GM10266 (cell line): ENCODE measurements around the gene RBP4.

ENCODE experiments used
- DNase-seq: peaks from one replicate; pipeline ENCODE4 v3.0.0; 2012; ENCODE audit errors: extremely low spot score
- TF ChIP-seq, protein P1 (sequence below): IDR thresholded peaks from 2 replicates; pipeline ENCODE4 v1.5.1; 2012; ENCODE audit warnings: mild to moderate bottlenecking, low read depth; ENCODE audit not compliant: control insufficient read depth, insufficient read depth; ENCODE audit errors: missing control alignments

Gene RBP4

DNA sequence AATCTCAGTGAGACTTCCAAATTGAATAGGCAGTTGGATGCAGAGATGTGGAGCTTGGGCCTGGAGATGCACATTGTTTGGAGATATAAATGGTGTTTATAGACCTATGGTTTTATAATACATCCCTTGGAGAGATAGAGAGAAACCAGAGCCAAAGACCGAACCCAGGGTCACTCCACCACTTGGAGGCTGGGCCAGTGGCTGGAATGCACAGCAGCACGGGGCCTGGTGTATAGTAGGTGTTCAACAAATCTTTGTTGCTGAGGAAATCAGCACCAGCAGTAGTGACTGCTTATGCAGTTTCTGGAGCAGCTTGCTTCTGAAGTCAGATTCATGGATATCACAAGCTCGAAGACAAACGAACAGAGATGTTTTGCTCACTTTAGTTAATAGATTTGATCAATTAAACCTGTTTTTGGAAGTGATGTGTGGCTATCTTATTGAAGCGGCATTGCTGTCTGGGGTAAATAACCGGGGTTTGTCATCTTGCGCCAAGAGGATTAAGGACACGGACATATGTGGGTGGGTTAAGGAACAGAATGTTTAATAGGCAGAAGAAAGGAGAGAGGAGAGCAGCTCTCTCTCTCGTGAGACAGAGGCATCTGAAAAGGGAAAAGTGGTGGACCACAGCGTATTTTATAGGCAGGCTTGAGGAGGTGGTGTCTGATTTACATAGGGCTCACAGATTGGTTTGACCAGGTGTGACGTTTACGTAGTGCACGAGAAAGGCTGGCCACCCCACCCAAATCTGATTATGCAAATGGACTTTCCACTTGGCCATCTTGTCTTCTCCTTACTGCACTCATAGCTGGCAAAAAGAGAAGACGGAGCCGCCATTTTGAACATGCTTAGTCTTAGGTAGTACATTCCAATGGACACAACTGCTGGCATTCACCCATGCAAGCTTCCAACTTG is 11.1 kb downstream of the RBP4 start:
- TF ChIP-seq, protein P1, sequence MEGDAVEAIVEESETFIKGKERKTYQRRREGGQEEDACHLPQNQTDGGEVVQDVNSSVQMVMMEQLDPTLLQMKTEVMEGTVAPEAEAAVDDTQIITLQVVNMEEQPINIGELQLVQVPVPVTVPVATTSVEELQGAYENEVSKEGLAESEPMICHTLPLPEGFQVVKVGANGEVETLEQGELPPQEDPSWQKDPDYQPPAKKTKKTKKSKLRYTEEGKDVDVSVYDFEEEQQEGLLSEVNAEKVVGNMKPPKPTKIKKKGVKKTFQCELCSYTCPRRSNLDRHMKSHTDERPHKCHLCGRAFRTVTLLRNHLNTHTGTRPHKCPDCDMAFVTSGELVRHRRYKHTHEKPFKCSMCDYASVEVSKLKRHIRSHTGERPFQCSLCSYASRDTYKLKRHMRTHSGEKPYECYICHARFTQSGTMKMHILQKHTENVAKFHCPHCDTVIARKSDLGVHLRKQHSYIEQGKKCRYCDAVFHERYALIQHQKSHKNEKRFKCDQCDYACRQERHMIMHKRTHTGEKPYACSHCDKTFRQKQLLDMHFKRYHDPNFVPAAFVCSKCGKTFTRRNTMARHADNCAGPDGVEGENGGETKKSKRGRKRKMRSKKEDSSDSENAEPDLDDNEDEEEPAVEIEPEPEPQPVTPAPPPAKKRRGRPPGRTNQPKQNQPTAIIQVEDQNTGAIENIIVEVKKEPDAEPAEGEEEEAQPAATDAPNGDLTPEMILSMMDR = no peak
- DNase-seq = no peak

DNA sequence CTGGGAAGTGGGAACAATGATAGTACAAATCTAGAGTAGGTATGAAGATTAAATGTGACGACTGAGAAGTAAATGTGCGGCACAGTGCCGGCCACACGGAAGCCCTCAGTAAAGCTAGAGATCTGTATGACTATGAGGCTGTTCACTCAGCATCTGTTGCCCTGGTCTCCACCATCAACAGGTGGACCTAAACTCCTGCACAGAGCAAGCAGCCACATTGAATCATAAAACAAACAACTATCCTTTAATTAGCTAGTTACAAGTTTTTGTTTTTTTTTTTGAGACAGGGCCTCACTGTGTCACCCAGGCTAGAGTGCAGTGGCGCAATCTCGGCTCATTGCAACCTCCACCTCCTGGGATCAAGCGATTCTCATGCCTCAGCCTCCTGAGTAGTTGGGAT is 16.6 kb downstream of the RBP4 start:
- no peak for DNase-seq
- TF ChIP-seq, protein P1 = no peak

DNA sequence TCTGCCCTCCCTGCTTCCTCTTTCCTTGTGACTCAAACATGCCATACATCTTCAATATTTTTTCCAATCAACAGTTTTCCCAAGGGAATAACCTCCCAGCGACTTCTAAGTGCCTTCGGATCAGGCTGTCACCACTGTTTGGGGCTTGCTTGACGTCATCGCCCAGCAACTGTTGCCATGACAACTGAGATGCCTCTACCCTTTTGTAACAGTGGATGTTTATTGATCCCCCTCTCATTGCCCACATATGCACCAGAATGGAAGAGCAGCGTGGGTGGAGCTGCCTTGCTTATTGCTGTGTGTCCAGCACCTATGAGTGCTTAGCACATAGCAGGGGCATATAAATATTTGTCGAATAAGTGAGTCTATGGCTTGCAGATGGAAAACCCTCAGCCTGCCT is 20.2 kb downstream of the RBP4 start:
- TF ChIP-seq, protein P1 = no peak
- DNase-seq = no peak

DNA sequence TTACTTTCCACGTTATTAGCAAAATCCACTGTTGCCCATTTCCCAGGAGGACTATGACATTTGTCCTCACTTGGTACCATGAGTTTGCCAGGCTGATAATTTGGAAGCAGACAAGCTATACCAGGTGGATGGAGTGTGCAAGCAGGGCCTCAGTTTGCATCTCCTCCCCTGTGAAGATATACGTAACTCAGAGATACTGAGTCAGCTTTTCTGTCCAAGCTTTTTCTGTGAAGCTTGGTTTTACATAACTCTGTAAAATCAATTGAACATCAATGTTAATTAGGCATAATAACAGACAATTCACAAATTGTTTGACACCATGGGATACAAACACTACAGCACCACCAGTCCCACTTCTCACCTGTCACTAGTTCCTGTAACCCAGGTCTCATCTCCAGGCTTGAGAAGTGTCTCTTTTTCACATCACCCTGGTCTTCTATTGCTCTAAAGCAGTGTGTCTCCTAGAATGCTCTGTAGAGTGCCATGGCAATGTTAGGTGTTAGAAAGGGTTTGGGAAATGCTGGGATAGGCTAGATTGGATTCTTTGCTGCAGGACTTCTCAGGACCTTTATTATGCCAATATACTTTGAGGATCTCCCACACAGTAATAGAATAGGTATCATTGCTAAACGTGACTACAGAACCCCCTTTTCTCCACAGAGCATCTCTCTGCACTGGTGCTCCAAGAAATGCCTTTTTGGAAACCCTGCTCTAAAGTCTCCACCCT is 20.9 kb downstream of the RBP4 start:
- DNase-seq = no peak
- TF ChIP-seq, protein P1 = no peak

DNA sequence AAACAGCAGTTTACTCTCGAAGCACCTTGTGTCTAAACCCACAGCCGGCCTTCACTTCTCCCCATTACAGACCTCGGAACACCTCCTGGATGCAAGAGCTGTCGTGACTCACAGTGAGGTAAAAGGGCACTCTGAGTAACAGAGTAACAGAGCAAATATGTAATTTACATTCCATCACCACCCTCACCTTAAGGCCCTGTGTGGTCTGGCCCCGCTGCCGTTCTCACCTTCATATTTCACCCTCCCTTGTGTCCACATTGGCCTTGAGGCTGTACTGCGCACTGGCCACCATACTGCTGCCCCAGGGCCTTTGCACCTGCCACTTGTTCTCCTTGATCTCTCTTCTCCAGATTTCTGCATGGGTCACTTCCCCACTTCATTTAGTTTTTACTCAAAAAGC is 21.9 kb downstream of the RBP4 start:
- TF ChIP-seq, protein P1 = no peak
- DNase-seq = no peak

DNA sequence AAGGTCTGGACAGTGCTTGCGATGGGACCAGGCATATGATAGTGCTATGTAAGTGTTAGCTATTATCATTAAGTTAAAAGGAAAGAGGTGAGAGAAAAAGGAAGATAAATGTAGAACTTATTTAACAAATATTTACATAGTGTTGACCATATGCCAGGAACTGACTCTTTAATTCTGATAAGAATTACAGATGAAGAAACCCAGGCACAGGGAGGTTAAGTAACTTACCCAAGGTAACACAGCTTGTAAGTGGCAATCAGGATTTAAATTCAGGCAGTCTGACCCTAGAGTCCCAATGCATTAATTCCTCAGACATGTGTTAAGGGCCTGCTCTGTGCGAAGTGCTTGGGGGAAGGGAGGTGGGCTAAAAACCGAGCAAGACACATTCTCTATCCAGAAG is 23.5 kb downstream of the RBP4 start:
- TF ChIP-seq, protein P1 = no peak
- no peak for DNase-seq

DNA sequence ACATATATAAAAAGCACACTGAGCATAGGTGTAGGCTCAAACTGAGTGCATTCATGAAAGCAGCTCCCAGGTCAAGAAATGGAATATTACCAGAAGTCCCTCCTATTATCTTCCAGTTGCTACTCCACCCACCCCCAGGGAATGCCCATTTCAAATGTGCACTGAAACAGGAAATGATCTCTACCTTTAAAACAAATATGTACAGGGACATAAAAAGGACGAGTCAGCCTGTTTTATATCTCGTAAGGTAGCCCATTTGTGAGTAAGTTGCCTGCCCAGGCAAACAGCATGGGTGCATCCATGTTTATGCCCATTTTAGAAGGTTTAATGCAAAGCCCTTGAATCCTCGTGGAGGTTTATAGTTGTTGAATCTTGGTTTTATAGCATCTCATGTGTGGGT is 24.1 kb downstream of the RBP4 start:
- no peak for DNase-seq
- TF ChIP-seq, protein P1 = no peak
